HEK293 (cell line): ENCODE measurements around the gene OCA2.

ENCODE experiments used
- CTCF ChIA-PET: fragments of 350-600 bp; formaldehyde crosslinking; extraction: SDS; loops from one replicate; lab custom pipeline; 2021; ENCODE audit warnings: antibody characterized with exemption; lab: Yijun Ruan, JAX
- POLR2A ChIA-PET: fragments of 300-600 bp; formaldehyde crosslinking; extraction: SDS; loops from one replicate; lab custom pipeline; 2020; ENCODE audit warnings: antibody characterized with exemption, inconsistent platforms; lab: Yijun Ruan, JAX
- H3K27ac ChIP-seq: fragments of 200-500 bp; sonication (Bioruptor generic); 2 replicates; pipeline ENCODE4 v1.5.1; 2014; ENCODE audit warnings: low read depth, low read length, control low read depth, inconsistent platforms; ENCODE audit errors: extremely low read depth
- H3K36me3 ChIP-seq, 2 experiments: fragments of 200-500 bp in 1 of 2; sonication (Bioruptor generic) in 1 of 2; 1 replicate in 1 of 2; 2 replicates in 1 of 2; pipeline ENCODE4 v1.5.1; 2014 to 2017; ENCODE audit warnings: inconsistent platforms in 2 of 2, low read length in 2 of 2; ENCODE audit not compliant: control insufficient read depth in 2 of 2, insufficient read depth in 1 of 2
- H3K4me1 ChIP-seq: fragments of 200-500 bp; sonication (Bioruptor generic); 2 replicates; pipeline ENCODE4 v1.5.1; 2014; ENCODE audit warnings: mild to moderate bottlenecking, low read length, inconsistent platforms; ENCODE audit not compliant: control insufficient read depth, insufficient read depth
- H3K4me3 ChIP-seq: 2 replicates; pipeline ENCODE4 v1.5.1; 2011; ENCODE audit warnings: low read depth, mild to moderate bottlenecking, control low read depth, low read length, moderate library complexity
- H3K9me3 ChIP-seq: fragments of 200-500 bp; sonication (Bioruptor generic); 2 replicates; pipeline ENCODE4 v1.5.1; 2014; ENCODE audit warnings: low read depth, low read length, inconsistent platforms; ENCODE audit not compliant: control insufficient read depth, insufficient read depth
- GLIS1 ChIP-seq: fragments of 450-650 bp; formaldehyde crosslinking; IDR thresholded peaks from 2 replicates; pipeline ENCODE4 v1.5.1; 2016; ENCODE audit warnings: missing biosample characterization, missing genetic modification characterization
- MZF1 ChIP-seq: fragments of 450-650 bp; formaldehyde crosslinking; IDR thresholded peaks from 2 replicates; pipeline ENCODE4 v1.5.1; 2017; ENCODE audit warnings: missing biosample characterization, missing genetic modification characterization, borderline replicate concordance
- PRDM4 ChIP-seq: fragments of 450-650 bp; formaldehyde crosslinking; IDR thresholded peaks from 2 replicates; pipeline ENCODE4 v1.5.1; 2017; ENCODE audit warnings: missing biosample characterization, missing genetic modification characterization
- REST ChIP-seq: fragments of 450-650 bp; formaldehyde crosslinking; IDR thresholded peaks from 2 replicates; pipeline ENCODE4 v1.5.1; 2016; ENCODE audit warnings: missing biosample characterization, missing genetic modification characterization
- SCRT1 ChIP-seq: fragments of 450-650 bp; formaldehyde crosslinking; IDR thresholded peaks from 2 replicates; pipeline ENCODE4 v1.5.1; 2016; ENCODE audit warnings: missing biosample characterization, missing genetic modification characterization, borderline replicate concordance
- ZBTB20 ChIP-seq: fragments of 450-650 bp; formaldehyde crosslinking; IDR thresholded peaks from 2 replicates; pipeline ENCODE4 v1.5.1; 2016; ENCODE audit warnings: missing biosample characterization, missing genetic modification characterization
- ZIC2 ChIP-seq: fragments of 450-650 bp; formaldehyde crosslinking; IDR thresholded peaks from 2 replicates; pipeline ENCODE4 v1.5.1; 2016; ENCODE audit warnings: missing biosample characterization, missing genetic modification characterization
- ZNF10 ChIP-seq: fragments of 450-650 bp; formaldehyde crosslinking; IDR thresholded peaks from 2 replicates; pipeline ENCODE4 v1.5.1; 2017; ENCODE audit warnings: missing biosample characterization, missing genetic modification characterization
- ZNF114 ChIP-seq: fragments of 450-650 bp; formaldehyde crosslinking; IDR thresholded peaks from 2 replicates; pipeline ENCODE4 v1.5.0; 2017; ENCODE audit warnings: missing biosample characterization, missing genetic modification characterization
- ZNF133 ChIP-seq: fragments of 450-650 bp; formaldehyde crosslinking; IDR thresholded peaks from 2 replicates; pipeline ENCODE4 v1.5.1; 2016; ENCODE audit warnings: missing biosample characterization, missing genetic modification characterization
- ZNF211 ChIP-seq: fragments of 450-650 bp; formaldehyde crosslinking; IDR thresholded peaks from 2 replicates; pipeline ENCODE4 v1.5.1; 2016; ENCODE audit warnings: low read depth, missing biosample characterization, missing genetic modification characterization
- ZNF548 ChIP-seq: fragments of 450-650 bp; formaldehyde crosslinking; IDR thresholded peaks from 2 replicates; pipeline ENCODE4 v1.5.1; 2016; ENCODE audit warnings: missing biosample characterization, missing genetic modification characterization
- ZNF560 ChIP-seq: fragments of 450-650 bp; formaldehyde crosslinking; IDR thresholded peaks from 2 replicates; pipeline ENCODE4 v1.5.1; 2017; ENCODE audit warnings: missing biosample characterization, missing genetic modification characterization, borderline replicate concordance
- ZNF660 ChIP-seq: fragments of 450-650 bp; IDR thresholded peaks from 2 replicates; pipeline ENCODE4 v1.5.1; 2018; ENCODE audit warnings: missing biosample characterization, mild to moderate bottlenecking, missing genetic modification characterization
- ZNF76 ChIP-seq: fragments of 450-650 bp; formaldehyde crosslinking; IDR thresholded peaks from 2 replicates; pipeline ENCODE4; 2016; ENCODE audit warnings: low read depth, missing biosample characterization, missing genetic modification characterization, borderline replicate concordance
- ZSCAN18 ChIP-seq: fragments of 450-650 bp; formaldehyde crosslinking; IDR thresholded peaks from 2 replicates; pipeline ENCODE4 v1.5.1; 2016; ENCODE audit warnings: missing biosample characterization, missing genetic modification characterization
- ZSCAN5A ChIP-seq: fragments of 450-650 bp; formaldehyde crosslinking; IDR thresholded peaks from 2 replicates; pipeline ENCODE4 v1.5.1; 2016; ENCODE audit warnings: missing biosample characterization, missing genetic modification characterization

The OCA2 gene

GRCh38 chr15:28014623-28015200 lies 84.4 kb downstream of the OCA2 start:
- Histone ChIP-seq H3K4me1 (no peaks in the 10 kb centered on the region), H3K27ac (no peak overlapping the region), H3K9me3 (no peaks in the 10 kb centered on the region), H3K36me3 (no peaks in the 10 kb centered on the region), H3K4me3 (no peak overlapping the region)
- ChIA-PET CTCF (no interaction called here), POLR2A (no interaction called here)
- TF ChIP-seq ZNF10 (tag by site-specific recombination) (no peak), REST (tag by site-specific recombination) (no peak), ZNF548 (tag by site-specific recombination) (no peak), ZBTB20 (no peak), ZNF76 (tag by site-specific recombination) (no peak), ZIC2 (tag by site-specific recombination) (no peak), MZF1 (tag by site-specific recombination) (no peak), ZNF660 (tag by site-specific recombination) (no peak), ZNF114 (no peak), ZNF211 (tag by site-specific recombination) (no peak), ZSCAN18 (tag by site-specific recombination) (no peak), SCRT1 (no peak), GLIS1 (tag by site-specific recombination) (no peak)

- TF ChIP-seq ZSCAN5A (tag by site-specific recombination) = no peak
- no peak for TF ChIP-seq ZNF560
- no peak for TF ChIP-seq PRDM4
- no peak for TF ChIP-seq ZNF133 (tag by site-specific recombination)
- no peak for TF ChIP-seq GLIS1 (tag by site-specific recombination)
- Histone ChIP-seq H3K36me3 (no peaks in the 10 kb centered on the region), H3K27ac (no peak overlapping the region), H3K4me3 (no peak overlapping the region), H3K4me1 (no peaks in the 10 kb centered on the region), H3K9me3 (no peaks in the 10 kb centered on the region)
- POLR2A ChIA-PET = no interaction called here
- CTCF ChIA-PET = no interaction called here
Observed at GRCh38 chr15:28013976-28014375, 85.1 kb downstream of the OCA2 start.
